Cardiac fibroblast (primary cell): Measurements from ENCODE around the gene RASGRF1.
"Not testable (repeated sequence)": the region's sequence is repeated elsewhere in the genome, so short reads cannot be mapped to it uniquely, and the experiment has no call there.

Experiments used
- DNase-seq, 2 donors: peaks; one replicate each; pipeline versions ENCODE4 v3.0.0 to v3.0.0-alpha.2; 2010; ENCODE audit warnings: low read depth in 2 of 2
- H3K4me3 ChIP-seq, 2 donors: replicated peaks in 1 of 2; 1 replicate in 1 of 2; 2 replicates in 1 of 2; pipeline ENCODE4 v1.5.1; 2011; ENCODE audit warnings: low read depth in 2 of 2, low read length in 2 of 2, mild to moderate bottlenecking in 2 of 2, moderate library complexity in 1 of 2
- CTCF ChIP-seq: IDR thresholded peaks from one replicate; pipeline ENCODE4 v1.5.1; 2011; ENCODE audit warnings: low read depth, mild to moderate bottlenecking, low read length, inconsistent platforms

RASGRF1 gene

GRCh38 chr15:78998526-78998925 lies 92.1 kb downstream of the RASGRF1 start:
- no peak for TF ChIP-seq CTCF
- H3K4me3 ChIP-seq, result no peak overlapping the region
- DNase-seq, result no peak

GRCh38 chr15:78997981-78998499 lies 92.5 kb downstream of the RASGRF1 start:
- DNase-seq, result no peak
- no peak for TF ChIP-seq CTCF
- no peak overlapping the region for H3K4me3 ChIP-seq

GRCh38 chr15:78996894-78997275 lies 93.7 kb downstream of the RASGRF1 start:
- no peak overlapping the region for H3K4me3 ChIP-seq
- DNase-seq, result no peak
- TF ChIP-seq CTCF, result no peak

GRCh38 chr15:78995921-78996893 lies 94.4 kb downstream of the RASGRF1 start:
- no peak for DNase-seq
- TF ChIP-seq CTCF, result no peak
- no peak overlapping the region for H3K4me3 ChIP-seq

GRCh38 chr15:78995161-78995560 lies 95.4 kb downstream of the RASGRF1 start:
- DNase-seq, H3K4me3 ChIP-seq: not testable (repeated sequence)

- no peak for DNase-seq
- no peak overlapping the region for H3K4me3 ChIP-seq
- TF ChIP-seq CTCF, result no peak
Measured at GRCh38 chr15:78993931-78994530, 96.5 kb downstream of the RASGRF1 start.

GRCh38 chr15:78993257-78993930 lies 97.2 kb downstream of the RASGRF1 start:
- no peak for DNase-seq
- no peak overlapping the region for H3K4me3 ChIP-seq

More at GRCh38 chr15:78993257-78993930, 97.2 kb downstream of the RASGRF1 start:
- no peak for TF ChIP-seq CTCF
